Mesodermal cell (in vitro differentiated cells): ENCODE measurements around the gene SMARCC1. TPM values are rescaled to one million over a fixed set of nuclear protein-coding genes. Genes with fewer than 3 reads are reported as not detected.
"Not testable (repeated sequence)": the region's sequence is repeated elsewhere in the genome, so short reads cannot be mapped to it uniquely, and the experiment has no call there.

Source experiments
- H3K27ac ChIP-seq: 2 replicates; pipeline ENCODE4 v1.7.0; 2013; ENCODE audit warnings: mild to moderate bottlenecking, low read depth, low read length, moderate library complexity; ENCODE audit not compliant: severe bottlenecking
- H3K36me3 ChIP-seq: 2 replicates; pipeline ENCODE4 v1.7.1; 2013; ENCODE audit warnings: mild to moderate bottlenecking, low read length, moderate library complexity; ENCODE audit not compliant: control insufficient read depth, insufficient read depth
- H3K4me1 ChIP-seq: one replicate; pipeline ENCODE4 v1.7.1; 2013; ENCODE audit warnings: mild to moderate bottlenecking, low read length; ENCODE audit not compliant: insufficient read depth, control insufficient read depth, poor library complexity, severe bottlenecking
- H3K4me3 ChIP-seq: 2 replicates; pipeline ENCODE4 v1.7.0; 2013; ENCODE audit warnings: low read length, control low read depth, mild to moderate bottlenecking; ENCODE audit not compliant: insufficient read depth, poor library complexity, severe bottlenecking; ENCODE audit errors: extremely low read depth
- H3K9me3 ChIP-seq: 2 replicates; pipeline ENCODE4 v1.7.1; 2013; ENCODE audit warnings: mild to moderate bottlenecking, low read length, moderate library complexity; ENCODE audit not compliant: control insufficient read depth
- WGBS, 2 experiments: methylation state at CpG; one replicate each; pipeline ENCODE4 v1.1.5; 2013; ENCODE audit warnings: missing lambda C conversion rate in 2 of 2; ENCODE audit not compliant: insufficient coverage in 2 of 2; 5-methylcytosine and 5-hydroxymethylcytosine counted together
- polyA plus RNA-seq, 2 experiments: library from polyadenylated mRNA; stranded (reverse); fragments of 50-300 nt; gene quantifications; one replicate each; pipeline ENCODE4 v1.2.3, GENCODE V29; 2013

Gene SMARCC1
- polyA plus RNA-seq (2013, experiment 1 of 2): 114 TPM
- 111 TPM for polyA plus RNA-seq (2013, experiment 2 of 2)

GRCh38 chr3:47781685-47782445 is at the start of gene SMARCC1:
Gene SMARCC1, minus strand, starts transcription at chr3:47781893. Its CDS starts 96 bp downstream, at chr3:47781797.
- WGBS, 2 experiments: 0 to 1% methylated on average over 78 of the region's 79 CpGs
- H3K36me3 ChIP-seq: peaks cover 17% of the 10 kb centered on the region
- no peaks in the 10 kb centered on the region for H3K9me3 ChIP-seq
- peaks cover 5% of the 10 kb centered on the region for H3K4me1 ChIP-seq
- peak within 1 kb of the TSS; percentile 99 for H3K27ac ChIP-seq
- H3K4me3 ChIP-seq: peak within 1 kb of the TSS; percentile 88

DNA sequence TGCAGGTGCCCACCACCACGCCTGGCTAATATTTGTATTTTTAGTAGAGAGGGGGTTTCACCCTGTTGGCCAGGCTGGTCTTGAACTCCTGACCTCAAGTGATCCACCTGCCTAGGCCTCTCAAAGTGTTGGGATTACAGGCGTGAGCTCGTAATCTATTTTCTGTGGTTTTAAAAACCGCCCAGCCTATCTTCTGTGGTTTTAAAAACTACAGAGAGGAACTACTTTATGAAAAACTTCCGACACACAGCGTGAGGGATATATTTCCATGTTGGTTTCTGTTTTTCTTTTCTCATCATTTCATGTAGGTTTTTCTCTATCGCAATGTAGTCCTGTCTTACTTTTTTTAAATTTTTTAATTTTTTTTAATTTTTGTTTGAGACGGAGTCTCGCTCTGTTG is 47.8 kb upstream of the SMARCC1 start:
- not testable (repeated sequence) for H3K4me1 ChIP-seq, H3K4me3 ChIP-seq, H3K27ac ChIP-seq, H3K9me3 ChIP-seq
- peaks cover 74% of the 10 kb centered on the region for H3K36me3 ChIP-seq
- 98 to 100% methylated on average over 1 to 6 of the region's 9 CpGs for WGBS, 2 experiments

DNA sequence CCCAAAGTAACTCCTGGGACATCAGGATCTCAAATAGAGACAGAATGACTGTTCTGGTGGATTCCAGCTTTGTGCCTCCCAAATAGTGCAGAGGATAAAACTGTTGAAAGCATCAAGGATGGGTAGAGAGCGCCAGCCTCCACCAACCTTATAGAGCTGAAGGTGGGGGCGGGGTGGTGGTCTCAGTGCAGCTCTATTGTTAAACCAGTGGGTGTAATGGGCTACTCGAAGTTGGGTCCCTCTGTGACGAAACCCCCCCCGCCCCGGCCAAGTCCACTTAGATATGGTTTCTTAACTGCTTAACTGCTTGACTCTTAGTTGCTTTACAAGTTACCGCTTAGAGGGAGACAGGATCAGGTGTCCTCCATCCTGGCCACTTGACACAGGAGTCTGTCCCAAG is 43.9 kb upstream of the SMARCC1 start:
- peaks cover 9% of the 10 kb centered on the region for H3K4me1 ChIP-seq
- WGBS, 2 experiments: 50 to 75% methylated on average over 1 to 2 of the region's 7 CpGs
- no peaks in the 10 kb centered on the region for H3K9me3 ChIP-seq
- H3K27ac ChIP-seq: no peak overlapping the region
- peaks cover 51% of the 10 kb centered on the region for H3K36me3 ChIP-seq
- peak overlapping the region; percentile 88 for H3K4me3 ChIP-seq

GRCh38 chr3:47824541-47825473 is 43.1 kb upstream of the SMARCC1 start:
- Histone ChIP-seq H3K4me1 (peaks cover 9% of the 10 kb centered on the region), H3K27ac (peak overlapping the region; percentile 54), H3K9me3 (no peaks in the 10 kb centered on the region), H3K4me3 (peak overlapping the region; percentile 88), H3K36me3 (peaks cover 53% of the 10 kb centered on the region)
- WGBS, 2 experiments: 1 to 3% methylated on average over 57 to 73 of the region's 77 CpGs

DNA sequence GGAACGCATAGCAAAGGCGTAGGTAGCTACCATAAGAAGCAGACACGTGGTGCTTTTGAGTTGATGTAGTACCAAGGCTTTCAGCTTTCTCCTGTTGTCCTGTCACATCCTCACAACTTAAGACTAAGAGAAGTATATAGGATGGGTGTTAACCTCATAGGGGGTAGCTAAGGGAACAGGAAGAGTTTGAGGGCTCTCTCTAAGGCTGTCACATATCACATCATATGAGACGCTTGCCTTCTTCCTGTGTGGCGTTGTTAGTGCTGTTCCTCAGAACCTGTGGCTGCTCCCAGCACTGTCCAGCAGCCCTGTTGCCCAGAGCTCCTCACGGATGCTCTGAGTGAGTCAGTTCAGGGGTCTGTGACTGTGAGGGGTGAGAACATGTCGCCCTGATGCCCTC is 35.9 kb upstream of the SMARCC1 start:
- H3K36me3 ChIP-seq: peaks cover 84% of the 10 kb centered on the region
- no peak overlapping the region for H3K4me3 ChIP-seq

GRCh38 chr3:47813551-47814177 is 32.0 kb upstream of the SMARCC1 start:
- no peak overlapping the region for H3K4me3 ChIP-seq
- peaks cover 88% of the 10 kb centered on the region for H3K36me3 ChIP-seq
- WGBS, 2 experiments: 84 to 97% methylated on average over 4 to 5 of the region's 8 CpGs

More for the DNA sequence above, 35.9 kb upstream of the SMARCC1 start:
- H3K27ac ChIP-seq: no peak overlapping the region
- H3K4me1 ChIP-seq: no peaks in the 10 kb centered on the region
- 97 to 100% methylated on average over 2 to 5 of the region's 7 CpGs for WGBS, 2 experiments
- H3K9me3 ChIP-seq: no peaks in the 10 kb centered on the region

DNA sequence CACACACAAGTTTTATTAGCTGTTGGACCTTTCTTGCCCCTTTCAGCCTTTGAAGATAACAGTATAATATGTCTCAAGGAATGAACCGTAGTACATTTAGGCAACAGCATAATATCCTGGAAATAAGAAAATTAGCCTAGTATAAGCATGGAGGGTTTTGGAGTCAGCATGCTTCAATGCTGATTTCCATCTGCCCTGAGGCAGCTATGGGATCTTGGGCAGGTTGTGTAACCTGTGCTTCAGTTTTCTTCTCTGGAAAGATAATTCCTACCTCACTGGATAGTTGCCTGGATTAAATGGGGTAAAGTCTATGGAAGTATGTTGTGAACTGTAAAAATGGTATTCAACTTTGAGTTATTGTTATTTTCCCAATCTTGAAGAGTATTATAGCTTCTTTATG is 22.9 kb upstream of the SMARCC1 start:
- peaks cover 7% of the 10 kb centered on the region for H3K4me1 ChIP-seq
- WGBS, 2 experiments: no CpG with 5 or more reads among the region's 1 CpG
- H3K9me3 ChIP-seq: no peaks in the 10 kb centered on the region
- H3K27ac ChIP-seq: no peak overlapping the region
- no peak overlapping the region for H3K4me3 ChIP-seq
- peaks cover 39% of the 10 kb centered on the region for H3K36me3 ChIP-seq

More at GRCh38 chr3:47813551-47814177, 32.0 kb upstream of the SMARCC1 start:
- Histone ChIP-seq H3K4me1 (no peaks in the 10 kb centered on the region), H3K27ac (no peak overlapping the region), H3K9me3 (no peaks in the 10 kb centered on the region)

DNA sequence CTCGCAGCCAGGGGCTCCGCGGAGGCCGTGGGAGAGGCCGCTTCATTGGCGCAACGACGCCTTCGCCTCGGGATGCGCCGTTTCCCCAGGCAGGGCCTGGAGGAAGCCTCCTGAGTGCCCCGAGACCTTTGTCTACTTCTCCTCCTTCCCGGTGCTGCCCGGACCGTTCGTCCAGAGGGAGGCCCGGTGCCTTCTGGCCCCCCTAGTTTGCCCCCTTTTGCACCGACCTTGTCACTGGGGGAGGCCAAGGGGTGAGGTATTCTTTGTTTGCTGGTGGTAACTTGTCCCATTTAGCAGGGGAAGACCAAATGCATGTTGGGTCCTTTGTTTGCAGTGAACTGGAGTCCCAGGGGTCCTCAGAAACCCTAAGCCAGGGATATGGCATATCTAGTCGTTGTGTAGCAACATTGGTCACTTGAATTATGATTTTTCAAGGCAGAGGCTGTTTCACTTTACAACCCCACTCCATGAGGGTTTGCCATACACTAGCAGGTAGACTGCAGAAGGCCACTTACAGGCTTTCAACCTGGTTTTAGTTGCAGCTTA is 21.9 kb upstream of the SMARCC1 start:
- H3K36me3 ChIP-seq: peaks cover 30% of the 10 kb centered on the region
- peaks cover 7% of the 10 kb centered on the region for H3K4me1 ChIP-seq
- WGBS, 2 experiments: 1% methylated on average over 13 to 14 of the region's 20 CpGs
- no peaks in the 10 kb centered on the region for H3K9me3 ChIP-seq
- H3K27ac ChIP-seq: peak overlapping the region; percentile 99
- peak overlapping the region; percentile 79 for H3K4me3 ChIP-seq

DNA sequence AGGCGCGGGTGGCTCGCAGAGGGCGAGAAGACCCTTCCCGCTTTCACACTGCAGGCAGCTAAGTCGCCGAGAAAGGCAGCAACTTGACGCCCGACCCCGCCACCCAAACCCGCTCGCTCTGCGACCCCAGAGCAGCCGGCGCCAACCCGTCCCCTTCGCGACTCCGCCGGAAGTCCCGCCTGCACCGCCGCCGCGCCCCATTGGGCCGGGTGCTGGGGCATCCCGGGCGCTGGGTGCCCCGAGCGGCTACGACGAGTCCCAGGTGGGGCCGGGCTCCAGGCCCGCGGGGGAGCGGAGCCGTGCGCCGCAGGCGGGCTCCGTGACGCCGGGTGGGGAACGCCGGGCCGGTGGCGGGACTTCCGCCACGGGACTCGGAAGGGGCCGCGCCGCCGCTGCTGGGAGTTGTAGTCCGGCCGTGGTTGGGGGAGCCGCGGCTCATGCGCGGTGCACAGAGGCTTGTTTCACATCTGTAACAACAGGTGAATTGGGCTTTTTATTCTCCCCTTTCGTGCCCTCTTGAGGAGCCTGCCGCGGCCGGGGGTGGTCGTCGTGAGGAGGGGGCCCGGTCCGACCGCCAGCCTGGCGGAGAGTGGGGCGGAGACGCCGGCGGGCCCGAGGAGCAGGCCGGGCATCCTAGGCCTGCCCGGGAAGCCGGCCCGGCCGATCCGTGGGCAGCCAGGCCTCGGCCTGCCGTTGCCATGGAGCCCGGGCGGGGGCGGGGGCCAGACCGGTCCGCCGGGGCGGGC is 21.2 kb upstream of the SMARCC1 start, which contains the start of gene DHX30:
DHX30 (plus strand) TSS at position 405 of the 746 bp plus-strand sequence. CDS start 7,546 bp downstream, outside the sequence.
- Histone ChIP-seq H3K4me1 (peaks cover 7% of the 10 kb centered on the region), H3K4me3 (peak within 1 kb of the TSS; percentile 79), H3K27ac (peak within 1 kb of the TSS; percentile 99), H3K9me3 (no peaks in the 10 kb centered on the region), H3K36me3 (peaks cover 25% of the 10 kb centered on the region)
- WGBS, 2 experiments: 0 to 1% methylated on average over 77 to 84 of the region's 90 CpGs
